Pancreas (tissue), 10 donors: ENCODE data around the gene EPHB4. TPM values are rescaled to one million over a fixed set of nuclear protein-coding genes. Genes with fewer than 3 reads are reported as not detected.
A peak's percentile ranks its signal among the peaks of the same experiment; 100 is the strongest.

Experiments
- ATAC-seq, 4 donors: fragments of 200-7000 bp; cut with Tn5 transposase; one replicate each; pipeline versions ENCODE4 v1.8.0 to v1.9.1; 2020; ENCODE audit warnings: mild to moderate bottlenecking in 4 of 4, moderate library complexity in 4 of 4
- DNase-seq, 6 donors: peaks; one replicate each; pipeline ENCODE4 v3.0.0-alpha.2; 2020
- FAIRE-seq: peaks from 2 replicates; lab custom pipeline; 2012; peaks lifted over from hg19 to GRCh38; lab: Jason Lieb, UNC
- H3K27ac ChIP-seq, 4 donors: fragments of 200-600 bp; sonication (generic); 1 replicate in 3 of 4; 2 replicates in 1 of 4; pipeline versions ENCODE4 v1.5.0 to v1.8.0; 2020
- H3K27me3 ChIP-seq, 4 donors: fragments of 200-600 bp; one replicate each; pipeline ENCODE4 v1.8.0; 2021
- H3K36me3 ChIP-seq, 3 donors: fragments of 200-600 bp; sonication (generic) in 1 of 3; one replicate each; pipeline versions ENCODE4 v1.5.0 to v1.8.0; 2020 to 2021
- H3K4me1 ChIP-seq, 3 donors: fragments of 200-600 bp; one replicate each; pipeline ENCODE4 v1.8.0; 2021
- H3K4me3 ChIP-seq, 4 donors: fragments of 200-600 bp; sonication (generic) in 2 of 4; one replicate each; pipeline versions ENCODE4 v1.5.0 to v1.8.0; 2020 to 2021
- H3K9me3 ChIP-seq, 4 donors: fragments of 200-600 bp; one replicate each; pipeline ENCODE4 v1.8.0; 2021
- WGBS, 2 donors: extraction: QIAGEN DNeasy Blood & Tissue Kit; methylation state at CpG; one replicate each; pipeline ENCODE4 v1.1.7; 2013; 5-methylcytosine and 5-hydroxymethylcytosine counted together
- intact Hi-C, 3 donors: fragments of 100-400 bp; cut with DNase I; formaldehyde crosslinking; loops; one replicate each; pipeline versions ENCODE4 v1.11.1 to v1.14.2; 2022
- polyA plus RNA-seq, 2 donors: library from polyadenylated mRNA; stranded (reverse); fragments of 200-250 nt; gene quantifications; one replicate each; pipeline ENCODE4 v1.2.3, GENCODE V29; 2013
- total RNA-seq, 6 donors: library from RNA; stranded (reverse); fragmentation: NEBNext Ultra II Directional in 4 of 6; extraction: Animal tissue kit (Norgen Biotek cat#: 25700) in 4 of 6; gene quantifications; one replicate each; pipeline versions ENCODE4 v1.2.1 to v1.2.4, GENCODE V29; 2021 to 2023
- TF ChIP-seq, protein P1 (sequence below), 4 donors: fragments of 200-600 bp; sonication (generic) in 3 of 4; IDR thresholded peaks; one replicate each; pipeline versions ENCODE4 v1.5.0 to v1.8.0; 2021; ENCODE audit warnings: antibody characterized with exemption in 4 of 4
- donor health status: healthy with polysubstance abuse.
- donor health status: DM: no; HTN: no; CAD: no; lungs with moderate emphysema.
- donor health status: DM: no; HTN: no; CAD: no.
- donor health status: control.
- donor health status: control.
- donor health status: Bipolar disorder and iron deficiency.
- donor health status: DM: yes; HTN: yes; CAD: no.
- donor health status: DM: no; HTN: no; CAD: no.
- donor health status: DM: no; HTN: no; CAD: no.
- donor health status: DM: yes; HTN: yes; CAD: no.

EPHB4 gene
- total and polyA plus RNA-seq, 8 donors, result 15.8 to 32.9 (median 26.1) TPM

DNA sequence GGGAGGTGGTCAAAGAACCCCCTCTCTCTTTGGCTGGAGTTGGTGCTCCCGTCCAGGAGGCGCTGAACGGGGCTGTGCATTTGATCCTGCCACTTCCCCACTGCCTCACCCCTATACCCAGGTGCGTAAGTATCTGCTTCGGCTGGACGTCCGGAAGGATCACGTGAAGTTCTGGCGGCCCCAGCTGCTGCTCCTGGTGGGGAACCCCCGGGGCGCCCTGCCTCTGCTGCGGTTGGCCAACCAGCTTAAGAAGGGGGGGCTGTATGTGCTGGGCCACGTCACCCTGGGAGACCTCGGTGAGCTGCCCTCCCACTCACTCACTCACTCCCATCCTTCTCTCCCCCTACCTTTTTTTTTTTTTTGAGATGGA lies 34.3 kb upstream of the EPHB4 start:
- Histone ChIP-seq H3K27me3 (no peaks in the 10 kb centered on the region), H3K36me3 (no peaks in the 10 kb centered on the region), H3K4me1 (peaks cover 0 to 12% (median 5%) of the 10 kb centered on the region in 3 donors), H3K9me3 (no peaks in the 10 kb centered on the region), H3K4me3 (no peak overlapping the region), H3K27ac (no peak overlapping the region)
- TF ChIP-seq, protein P1, sequence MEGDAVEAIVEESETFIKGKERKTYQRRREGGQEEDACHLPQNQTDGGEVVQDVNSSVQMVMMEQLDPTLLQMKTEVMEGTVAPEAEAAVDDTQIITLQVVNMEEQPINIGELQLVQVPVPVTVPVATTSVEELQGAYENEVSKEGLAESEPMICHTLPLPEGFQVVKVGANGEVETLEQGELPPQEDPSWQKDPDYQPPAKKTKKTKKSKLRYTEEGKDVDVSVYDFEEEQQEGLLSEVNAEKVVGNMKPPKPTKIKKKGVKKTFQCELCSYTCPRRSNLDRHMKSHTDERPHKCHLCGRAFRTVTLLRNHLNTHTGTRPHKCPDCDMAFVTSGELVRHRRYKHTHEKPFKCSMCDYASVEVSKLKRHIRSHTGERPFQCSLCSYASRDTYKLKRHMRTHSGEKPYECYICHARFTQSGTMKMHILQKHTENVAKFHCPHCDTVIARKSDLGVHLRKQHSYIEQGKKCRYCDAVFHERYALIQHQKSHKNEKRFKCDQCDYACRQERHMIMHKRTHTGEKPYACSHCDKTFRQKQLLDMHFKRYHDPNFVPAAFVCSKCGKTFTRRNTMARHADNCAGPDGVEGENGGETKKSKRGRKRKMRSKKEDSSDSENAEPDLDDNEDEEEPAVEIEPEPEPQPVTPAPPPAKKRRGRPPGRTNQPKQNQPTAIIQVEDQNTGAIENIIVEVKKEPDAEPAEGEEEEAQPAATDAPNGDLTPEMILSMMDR (IDR thresholded peaks at IDR 0.05), result no peak
- FAIRE-seq (no peak), DNase-seq (peak in 1 of 6 donors; percentile 61), ATAC-seq (no peak)
- intact Hi-C loops, result no loop called here
- 95 to 97% methylated on average over 14 of the region's 14 CpGs for WGBS, 2 donors

DNA sequence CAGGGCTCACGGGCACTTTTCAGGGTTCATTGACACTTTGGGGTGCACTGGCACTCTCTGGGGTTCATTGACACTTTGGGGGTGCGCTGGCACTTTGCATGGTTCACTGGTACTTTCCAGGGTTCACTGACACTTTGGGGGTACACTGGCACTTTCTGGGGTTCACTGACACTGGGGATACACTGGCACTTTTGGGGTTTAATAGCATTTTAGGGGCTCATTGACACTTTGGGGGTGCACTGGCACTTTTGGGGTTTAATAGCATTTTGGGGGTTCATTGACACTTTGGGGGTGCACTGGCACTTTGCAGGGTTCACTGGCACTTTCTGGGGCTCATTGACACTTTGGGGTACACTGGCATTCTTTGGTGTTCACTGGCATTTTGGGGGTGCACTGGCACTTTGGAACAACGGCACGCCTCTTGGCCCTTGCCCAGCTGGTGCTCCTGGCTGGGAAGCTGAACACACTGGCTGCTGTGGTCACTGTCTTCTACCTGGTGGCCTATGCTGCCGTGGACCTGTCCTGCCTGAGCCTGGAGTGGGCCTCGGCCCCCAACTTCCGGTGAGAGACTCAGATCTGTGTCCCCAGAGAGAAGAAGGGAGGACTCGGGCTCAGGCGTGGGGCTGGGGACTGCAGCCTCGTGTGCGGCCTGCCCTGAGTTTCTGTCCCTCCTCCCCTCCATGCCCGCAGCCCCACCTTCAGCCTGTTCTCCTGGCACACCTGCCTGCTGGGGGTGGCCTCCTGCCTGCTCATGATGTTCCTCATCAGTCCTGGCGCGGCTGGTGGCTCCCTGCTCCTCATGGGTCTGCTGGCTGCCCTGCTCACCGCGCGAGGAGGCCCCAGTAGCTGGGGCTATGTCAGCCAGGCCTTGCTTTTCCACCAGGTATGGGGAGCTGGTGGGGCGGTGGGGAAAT lies 33.6 kb upstream of the EPHB4 start:
- no peak for FAIRE-seq
- intact Hi-C loops, result no loop called here

DNA sequence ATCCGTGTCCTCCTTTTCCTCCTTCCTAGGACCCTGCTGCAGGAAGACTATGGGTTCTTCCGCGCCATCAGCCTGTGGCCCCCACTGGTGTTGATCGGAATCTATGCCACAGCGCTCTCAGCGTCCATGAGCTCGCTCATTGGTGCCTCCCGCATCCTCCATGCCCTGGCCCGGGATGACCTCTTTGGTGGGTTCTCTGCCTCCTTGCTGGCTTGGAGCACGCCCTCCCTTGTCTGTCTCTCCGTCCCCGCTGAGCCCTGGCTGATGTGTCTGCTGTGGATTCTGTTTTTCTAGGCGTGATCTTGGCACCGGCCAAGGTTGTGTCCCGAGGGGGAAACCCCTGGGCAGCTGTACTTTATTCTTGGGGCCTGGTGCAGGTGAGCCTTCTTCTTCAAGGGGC lies 32.5 kb upstream of the EPHB4 start:
- no peak overlapping the region for H3K27ac ChIP-seq
- no peaks in the 10 kb centered on the region for H3K27me3 ChIP-seq
- DNase-seq (no peak), ATAC-seq (no peak), FAIRE-seq (no peak)
- 84 to 86% methylated on average over 15 of the region's 15 CpGs for WGBS, 2 donors
- H3K36me3 ChIP-seq, result no peaks in the 10 kb centered on the region
- intact Hi-C loops, result loop anchor here in 2 of 3 donors (5.0 to 10.0 kb wide), 2 partner anchors 63 to 155 kb away; partner anchors contain the start of gene POP7 (in 1 of the 2)
- H3K4me1 ChIP-seq, result peaks cover 0 to 6% (median 0%) of the 10 kb centered on the region in 3 donors
- TF ChIP-seq, protein P1 (IDR thresholded peaks at IDR 0.05), result no peak
- no peak overlapping the region for H3K4me3 ChIP-seq
- H3K9me3 ChIP-seq, result no peaks in the 10 kb centered on the region

More for the DNA sequence above, 33.6 kb upstream of the EPHB4 start:
- peaks cover 0 to 6% (median 0%) of the 10 kb centered on the region in 3 donors for H3K4me1 ChIP-seq
- no peak overlapping the region for H3K27ac ChIP-seq
- DNase-seq (peak in 1 of 6 donors; percentile 77), ATAC-seq (no peak)
- H3K27me3 ChIP-seq, result no peaks in the 10 kb centered on the region
- H3K4me3 ChIP-seq, result no peak overlapping the region
- 93 to 95% methylated on average over 15 to 18 of the region's 18 CpGs for WGBS, 2 donors
- H3K36me3 ChIP-seq, result no peaks in the 10 kb centered on the region
- TF ChIP-seq, protein P1 (IDR thresholded peaks at IDR 0.05), result no peak
- no peaks in the 10 kb centered on the region for H3K9me3 ChIP-seq

DNA sequence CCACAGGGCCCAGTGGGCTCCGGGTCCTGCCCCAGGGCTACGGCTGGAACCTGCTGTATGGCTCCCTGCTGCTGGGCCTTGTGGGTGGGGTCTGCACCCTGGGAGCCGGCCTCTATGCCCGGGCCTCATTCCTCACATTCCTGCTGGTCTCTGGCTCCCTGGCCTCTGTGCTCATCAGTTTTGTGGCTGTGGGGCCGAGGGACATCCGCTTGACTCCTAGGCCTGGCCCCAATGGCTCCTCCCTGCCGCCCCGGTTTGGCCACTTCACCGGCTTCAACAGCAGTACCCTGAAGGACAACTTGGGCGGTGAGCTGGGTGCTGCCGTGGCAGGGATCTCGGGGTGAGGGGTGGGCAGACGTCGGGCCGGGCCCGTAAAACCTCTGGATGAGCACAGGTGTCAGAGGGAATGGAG lies 29.6 kb upstream of the EPHB4 start:
- Histone ChIP-seq H3K36me3 (no peaks in the 10 kb centered on the region), H3K9me3 (no peaks in the 10 kb centered on the region), H3K27me3 (no peaks in the 10 kb centered on the region), H3K27ac (no peak overlapping the region), H3K4me1 (peaks cover 0 to 5% (median 0%) of the 10 kb centered on the region in 3 donors), H3K4me3 (no peak overlapping the region)
- DNase-seq (peak in 1 of 6 donors; percentile 55), ATAC-seq (no peak), FAIRE-seq (no peak)
- 92% methylated on average over 16 of the region's 16 CpGs for WGBS, 2 donors
- intact Hi-C loops, result loop anchor here in 2 of 3 donors (5.0 to 10.0 kb wide), 2 partner anchors 60 to 152 kb away; partner anchors contain the start of gene POP7 (in 1 of the 2)
- TF ChIP-seq, protein P1 (IDR thresholded peaks at IDR 0.05), result no peak
